Adrenal gland (tissue), 5 donors: ENCODE results near the gene MYF5.

ENCODE experiments used
- CTCF ChIP-seq, 6 experiments: fragments of 450-650 bp in 4 of 6; fragments of 200-600 bp in 2 of 6; sonication (generic) in 1 of 6; IDR thresholded peaks; 1 replicate in 5 of 6; 2 replicates in 1 of 6; pipeline versions ENCODE4 v1.5.1 to v1.8.0; 2016 to 2021; ENCODE audit warnings: antibody characterized with exemption in 6 of 6, mild to moderate bottlenecking in 2 of 6, moderate library complexity in 1 of 6
- POLR2A ChIP-seq, 2 donors: fragments of 450-650 bp; IDR thresholded peaks; one replicate each; pipeline ENCODE4 v1.6.1; 2017; ENCODE audit warnings: antibody characterized with exemption in 2 of 2, mild to moderate bottlenecking in 2 of 2, moderate library complexity in 1 of 2
- donor health status: DM: no; HTN: no; CAD: no.

DNA sequence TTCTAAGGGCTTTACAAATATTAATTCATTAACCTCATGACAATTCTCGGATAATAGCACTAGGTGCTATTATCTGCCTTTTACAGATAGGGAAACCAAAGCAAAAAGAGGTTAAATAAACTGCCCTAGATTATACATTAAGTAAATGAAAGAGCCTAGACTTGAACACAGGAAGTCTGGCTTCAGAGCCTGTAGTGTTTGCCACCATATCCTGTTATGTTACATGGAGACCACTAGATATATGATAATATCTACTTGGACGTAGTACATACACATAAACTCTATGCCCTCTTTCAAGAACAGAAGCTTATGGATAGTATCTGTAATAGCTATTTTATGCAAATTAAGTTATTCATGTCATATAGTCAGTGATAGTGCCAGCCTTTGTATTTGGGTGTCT, 26.2 kb upstream of the MYF5 start:
- TF ChIP-seq POLR2A (IDR thresholded peaks at IDR 0.05) (no peak), CTCF (IDR thresholded peaks at IDR 0.05) (no peak)
